HK-2 (cell line): Measurements from ENCODE around the gene PAX2.

Experiments used
- DNase-seq: peaks from one replicate; pipeline ENCODE4 v3.0.0-alpha.2; 2018; ENCODE audit not compliant: unreplicated experiment

PAX2 gene

DNA sequence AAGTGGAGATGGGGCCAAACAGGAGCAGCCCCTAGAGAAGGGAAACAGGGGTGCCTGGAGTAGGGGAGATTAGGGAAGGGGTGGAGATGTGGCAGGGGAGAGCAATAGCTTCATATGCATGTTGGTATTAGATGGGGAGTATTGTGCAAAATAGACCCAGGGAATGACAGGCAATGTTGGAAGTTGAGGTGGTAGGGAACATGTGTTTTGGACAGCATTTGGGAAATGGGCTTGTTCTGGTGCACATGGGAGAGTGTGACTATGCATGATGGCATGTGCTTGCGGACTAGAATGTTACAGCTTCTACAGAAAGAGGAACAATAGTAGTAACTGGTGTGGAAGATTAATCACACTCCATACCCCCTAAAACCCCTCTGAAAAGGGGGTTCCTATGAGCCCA, 10.4 kb downstream of the PAX2 start:
- DNase-seq = no peak

DNA sequence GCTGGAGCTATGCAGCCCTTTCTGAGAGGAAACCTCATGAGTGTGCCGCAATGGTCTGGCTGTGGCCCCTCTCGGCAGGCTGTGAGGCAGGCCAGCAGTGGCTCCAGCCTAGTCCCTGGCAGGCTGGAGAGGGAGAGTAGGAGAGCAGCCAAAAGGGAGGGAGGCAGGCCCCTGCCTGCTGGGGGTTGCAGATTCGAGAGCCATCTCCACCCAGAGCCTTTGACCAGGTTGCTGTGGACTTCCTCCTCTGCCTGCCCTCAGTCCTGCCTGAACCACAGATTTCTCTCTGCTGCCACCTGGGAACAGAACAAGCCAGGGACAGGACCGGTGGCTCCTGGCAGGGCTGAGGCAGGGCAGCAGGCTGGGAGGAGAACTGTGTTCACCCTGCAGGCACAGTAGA, 13.9 kb downstream of the PAX2 start:
- DNase-seq = no peak

DNA sequence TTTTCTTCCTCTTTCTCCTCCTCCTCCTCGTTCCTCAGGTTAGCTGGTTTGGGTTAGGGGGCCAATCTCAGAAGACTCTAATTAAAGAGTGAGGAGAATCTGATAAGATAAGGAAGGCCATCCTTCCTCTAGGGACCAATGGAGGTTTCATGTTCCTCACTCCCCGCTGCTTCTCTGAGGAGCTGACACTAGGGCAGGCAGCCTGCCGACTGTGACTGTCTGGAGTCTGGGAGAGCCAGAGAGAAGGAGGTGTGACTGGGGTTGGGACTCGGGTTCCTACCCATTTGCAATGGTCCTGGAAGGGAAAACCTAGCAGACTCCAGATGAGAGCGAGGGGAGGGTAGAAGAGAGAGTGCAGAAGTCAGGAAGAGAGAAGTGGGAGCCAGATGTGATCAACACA, 15.3 kb downstream of the PAX2 start:
- DNase-seq = no peak

DNA sequence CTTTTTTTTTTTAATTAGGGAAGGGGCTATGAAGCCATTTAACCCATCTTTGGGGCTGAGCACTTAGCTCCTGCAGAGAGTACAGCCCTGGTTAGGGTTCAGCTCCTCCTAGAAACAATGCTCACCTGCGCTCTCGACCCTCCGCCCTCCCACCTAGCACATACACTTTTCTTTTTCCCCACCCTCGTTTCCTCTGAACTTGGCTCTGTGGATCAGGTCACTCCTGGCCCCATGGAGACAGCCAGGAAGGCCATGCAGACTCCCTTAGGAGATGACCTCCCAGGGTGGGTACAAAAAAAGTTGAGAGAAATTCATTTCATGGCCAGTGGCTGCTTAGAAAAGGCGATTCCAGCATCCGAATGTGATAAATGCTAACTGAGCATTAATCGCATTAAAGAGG, 15.8 kb downstream of the PAX2 start:
- DNase-seq = no peak

DNA sequence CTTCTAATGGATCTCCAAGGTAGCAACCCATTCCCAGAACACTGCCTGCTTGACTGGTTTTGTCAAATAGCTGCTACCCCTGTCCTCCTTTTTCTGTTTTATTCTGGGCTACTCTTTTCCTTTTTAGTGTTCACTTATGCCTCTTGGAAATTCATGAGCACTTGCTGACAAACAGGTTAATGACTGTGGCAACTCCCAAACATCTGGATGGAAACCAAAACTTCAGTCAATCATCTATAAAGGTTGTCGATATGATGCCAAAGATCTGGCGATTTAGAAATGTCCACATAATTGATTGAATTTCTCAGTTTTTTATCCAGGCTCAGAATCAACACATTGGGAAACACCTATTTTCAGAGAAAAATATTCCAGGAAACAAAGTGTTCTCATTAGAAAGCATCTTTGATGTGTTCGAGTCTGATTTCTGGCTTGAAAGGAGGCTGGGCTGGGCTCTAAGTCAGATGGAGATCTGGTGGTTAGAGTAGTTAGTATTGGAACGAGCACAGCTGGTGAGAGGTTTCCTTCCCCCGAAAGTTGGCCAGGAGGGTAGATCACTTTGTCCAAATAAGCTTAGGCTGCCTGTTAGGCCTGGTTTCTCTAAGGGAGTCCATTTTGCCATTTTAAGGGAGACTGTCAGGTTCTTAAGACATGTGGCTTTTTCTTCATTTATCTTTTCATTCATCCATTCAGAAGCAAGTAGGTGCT, 17.8 kb downstream of the PAX2 start:
- DNase-seq = no peak

DNA sequence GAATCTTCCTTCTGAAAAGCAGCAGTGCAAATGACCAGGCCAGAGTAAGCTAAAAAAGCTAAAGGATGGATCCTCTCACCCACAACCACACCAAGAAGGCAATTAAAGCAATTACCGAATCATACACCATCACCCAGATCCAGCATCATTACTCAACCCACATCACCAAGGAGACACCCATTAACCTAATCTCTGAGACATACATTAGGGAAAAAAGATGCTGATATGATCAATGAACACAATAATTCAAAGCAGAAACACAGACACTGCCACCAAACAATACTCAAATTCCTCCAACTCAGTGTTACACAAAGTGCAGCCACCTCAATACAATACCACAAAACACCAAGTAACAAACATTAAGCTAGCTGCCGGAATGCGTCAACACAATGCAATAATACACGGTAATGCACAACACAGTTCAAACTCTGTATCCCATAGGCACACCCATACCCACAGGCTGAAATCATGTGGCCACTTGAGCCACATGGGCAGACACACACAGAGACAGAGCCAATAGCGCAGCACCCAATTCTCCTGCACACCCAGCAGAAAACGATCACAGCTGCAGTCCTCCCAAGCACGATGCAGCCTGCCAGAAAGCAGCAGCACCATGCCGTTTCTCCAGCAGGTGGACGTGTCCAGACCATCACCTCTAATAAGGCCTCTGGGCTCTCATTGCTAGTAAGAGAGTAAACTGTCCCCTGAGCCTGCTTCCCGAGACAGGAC, 21.5 kb downstream of the PAX2 start:
- DNase-seq = no peak

DNA sequence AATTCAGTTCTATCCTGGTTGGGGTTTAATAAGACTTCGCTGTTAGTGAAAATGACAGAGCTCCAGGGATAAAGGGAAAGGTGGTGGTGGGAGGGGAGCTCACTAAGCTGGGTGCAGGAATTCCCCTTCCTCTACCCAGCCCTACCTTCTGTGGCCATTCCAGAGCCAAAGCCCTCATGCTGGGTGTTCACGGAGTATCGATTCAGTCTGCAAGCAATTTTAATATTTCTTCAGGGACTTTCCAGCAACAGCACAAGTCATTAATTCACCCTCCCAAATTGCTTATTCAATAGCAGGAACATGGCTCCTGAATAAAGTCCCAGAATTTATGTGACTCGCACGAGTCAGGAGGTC, 22.0 kb downstream of the PAX2 start:
- DNase-seq = no peak

DNA sequence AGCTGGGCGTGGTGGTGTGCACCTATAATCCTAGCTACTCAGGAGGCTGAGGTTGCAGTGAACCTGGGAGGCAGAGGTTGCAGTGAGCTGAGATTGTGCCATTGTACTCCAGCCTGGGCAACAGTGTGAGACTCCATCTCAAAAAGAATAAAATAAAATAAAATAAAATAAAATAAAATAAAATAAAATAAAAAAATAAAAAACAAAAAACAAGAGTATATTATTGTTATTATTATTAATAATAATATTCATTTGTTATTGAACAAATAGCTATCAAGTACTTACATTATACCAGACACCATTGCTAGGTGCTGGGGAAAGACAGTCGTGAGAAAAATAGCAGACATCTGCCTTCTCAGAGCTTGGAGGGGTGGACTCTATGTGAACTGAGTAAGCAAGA, 24.1 kb downstream of the PAX2 start:
- no peak for DNase-seq

DNA sequence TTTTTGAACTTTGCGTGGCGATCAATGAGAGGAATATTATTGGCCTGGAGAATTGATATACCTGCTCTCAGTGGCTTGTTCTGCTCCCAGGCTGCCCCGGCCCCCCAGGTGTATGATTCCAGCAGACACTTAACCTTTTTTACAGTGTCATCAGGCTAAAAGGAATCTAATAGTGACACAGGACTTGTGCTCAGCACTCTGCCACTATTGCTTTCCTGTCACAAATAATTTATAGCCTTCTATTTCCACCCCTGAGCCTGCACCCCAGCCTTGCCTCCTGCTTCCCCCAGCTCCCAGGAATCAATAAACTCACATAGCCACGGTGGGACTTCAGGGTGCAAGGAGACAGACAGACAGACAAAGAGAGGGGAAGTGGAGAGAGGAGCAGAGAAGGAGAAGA, 28.3 kb downstream of the PAX2 start:
- no peak for DNase-seq

DNA sequence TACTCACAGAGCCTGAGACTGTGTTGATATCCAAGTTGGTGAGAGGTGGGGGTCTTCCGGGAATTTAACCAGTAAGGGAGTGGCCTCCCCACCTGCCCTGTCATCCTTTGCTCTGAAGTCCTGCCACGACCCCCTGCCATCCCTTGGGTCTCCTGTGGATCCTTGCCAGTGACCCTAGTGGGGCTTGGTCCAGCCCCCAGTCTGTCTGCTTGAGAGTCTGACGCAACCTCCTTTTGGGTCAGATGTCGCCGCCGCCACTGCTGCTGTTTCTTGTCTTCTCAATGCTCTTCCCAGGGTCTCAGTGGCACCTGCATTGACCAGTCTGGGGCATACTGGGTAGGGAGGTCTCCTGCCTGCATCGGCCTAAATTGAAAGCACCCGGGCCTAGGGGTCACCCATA, 28.8 kb downstream of the PAX2 start:
- no peak for DNase-seq

DNA sequence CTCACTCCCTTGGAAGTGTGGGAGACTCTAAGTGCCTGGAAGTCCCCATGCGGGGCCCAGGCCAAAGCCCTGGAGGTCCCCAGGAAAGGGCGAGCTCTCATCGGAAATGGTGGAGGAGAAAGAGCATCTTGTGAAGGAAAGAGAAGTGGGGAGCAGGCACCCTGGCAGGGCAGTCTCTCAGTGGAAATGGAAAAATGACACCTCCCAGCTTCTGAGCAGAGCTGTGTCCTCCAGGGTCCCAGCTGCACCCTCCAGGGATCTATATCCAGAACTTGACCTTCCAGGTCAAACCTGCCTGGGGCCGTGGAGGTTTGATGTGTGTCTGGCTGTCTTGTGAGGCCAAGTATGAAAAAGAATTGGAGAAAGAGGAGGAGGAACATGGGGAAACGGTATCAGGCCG, 29.5 kb downstream of the PAX2 start:
- DNase-seq = no peak

DNA sequence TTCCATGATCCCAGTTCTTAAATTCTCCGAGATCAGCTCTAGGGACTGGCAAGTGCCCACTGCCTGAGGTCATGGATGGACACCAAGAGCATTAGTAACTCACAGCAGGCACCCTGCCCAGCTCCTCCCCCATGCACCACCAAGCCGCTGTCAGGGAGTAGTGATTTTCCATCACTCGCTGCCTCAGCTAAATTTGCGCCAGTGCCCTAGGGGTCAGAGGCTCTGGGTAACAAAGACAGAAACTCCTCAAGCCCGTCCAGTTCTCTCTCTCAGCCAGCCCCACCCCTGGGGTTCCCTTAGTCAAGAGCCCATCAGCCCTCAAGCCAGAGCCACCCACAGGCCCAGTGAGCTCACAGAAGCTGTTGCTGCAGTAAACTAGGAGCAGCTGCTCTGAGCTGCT, 30.0 kb downstream of the PAX2 start:
- no peak for DNase-seq

DNA sequence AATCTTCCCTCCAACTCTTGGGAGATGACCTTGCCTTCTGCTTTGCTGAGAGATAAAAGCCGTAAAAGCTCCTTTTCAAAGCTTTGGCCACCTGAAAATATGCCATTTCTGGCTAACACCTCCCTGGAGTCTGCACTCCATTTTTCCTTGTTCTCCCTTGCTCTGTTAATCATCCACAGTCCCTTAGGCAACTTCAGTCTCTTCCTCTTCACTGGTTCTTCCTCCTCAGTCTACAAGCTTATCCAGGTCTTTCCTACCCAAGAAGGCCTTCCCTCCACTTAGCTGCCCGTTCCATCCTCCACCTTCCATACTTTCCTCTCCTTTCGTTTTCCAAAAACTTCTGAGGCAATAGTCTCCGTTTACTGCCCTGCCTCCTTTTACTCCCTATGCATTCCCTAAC, 30.5 kb downstream of the PAX2 start:
- DNase-seq = no peak

DNA sequence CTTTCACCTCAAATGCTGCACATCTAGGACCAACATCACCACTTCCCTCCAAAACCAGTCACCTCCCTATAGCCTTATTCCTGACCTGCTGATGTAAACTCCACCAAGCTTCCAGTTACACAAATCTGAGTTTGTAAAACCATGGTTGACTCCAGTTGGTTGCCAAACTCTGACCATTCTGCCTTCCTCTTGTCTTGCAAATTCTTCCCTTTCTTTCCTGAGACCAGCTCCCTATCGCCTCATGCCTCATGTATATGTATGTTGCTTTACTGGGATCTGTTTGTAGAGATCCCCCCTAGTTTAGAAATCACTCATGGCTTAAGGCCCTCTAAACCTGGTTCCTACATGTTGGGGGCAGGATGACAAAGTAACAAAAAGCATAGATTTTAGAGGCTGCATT, 31.3 kb downstream of the PAX2 start:
- DNase-seq = no peak

DNA sequence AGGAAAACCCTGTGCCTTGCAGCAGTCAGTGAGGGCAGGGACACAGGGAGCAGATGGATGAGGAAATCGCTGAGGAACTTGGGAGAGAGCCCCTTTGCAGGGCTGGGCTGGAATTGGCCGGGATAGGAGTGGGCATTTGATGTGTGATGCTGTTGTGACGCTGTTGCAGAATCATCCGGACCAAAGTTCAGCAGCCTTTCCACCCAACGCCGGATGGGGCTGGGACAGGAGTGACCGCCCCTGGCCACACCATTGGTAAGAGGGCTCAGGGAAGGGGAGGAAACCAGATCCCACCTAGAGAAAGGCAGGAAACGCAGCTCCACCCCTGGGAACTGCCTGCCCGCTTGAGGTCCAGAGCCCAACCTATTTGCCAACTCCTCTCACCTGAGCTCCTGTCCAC, 33.9 kb downstream of the PAX2 start:
- DNase-seq = no peak

DNA sequence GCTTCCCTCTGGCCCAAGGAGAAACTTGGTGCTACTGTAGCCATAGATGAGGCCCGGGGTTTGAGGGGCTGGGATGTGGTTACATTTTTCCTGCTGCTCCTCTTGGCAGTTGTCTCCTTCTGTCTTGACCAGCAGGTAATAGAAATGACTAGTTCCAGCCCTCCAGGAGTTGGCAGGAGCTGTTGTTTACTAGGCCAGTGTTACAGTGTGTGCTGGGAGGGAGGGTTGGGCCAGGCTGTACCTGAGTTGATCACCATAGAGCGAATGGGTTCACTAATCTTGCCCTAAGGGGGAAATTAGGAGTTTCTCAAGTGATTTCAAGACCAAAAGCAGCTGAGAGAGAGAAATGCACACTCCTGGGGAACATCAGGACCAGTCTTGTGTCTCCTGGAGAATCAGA, 34.9 kb downstream of the PAX2 start:
- DNase-seq = no peak

DNA sequence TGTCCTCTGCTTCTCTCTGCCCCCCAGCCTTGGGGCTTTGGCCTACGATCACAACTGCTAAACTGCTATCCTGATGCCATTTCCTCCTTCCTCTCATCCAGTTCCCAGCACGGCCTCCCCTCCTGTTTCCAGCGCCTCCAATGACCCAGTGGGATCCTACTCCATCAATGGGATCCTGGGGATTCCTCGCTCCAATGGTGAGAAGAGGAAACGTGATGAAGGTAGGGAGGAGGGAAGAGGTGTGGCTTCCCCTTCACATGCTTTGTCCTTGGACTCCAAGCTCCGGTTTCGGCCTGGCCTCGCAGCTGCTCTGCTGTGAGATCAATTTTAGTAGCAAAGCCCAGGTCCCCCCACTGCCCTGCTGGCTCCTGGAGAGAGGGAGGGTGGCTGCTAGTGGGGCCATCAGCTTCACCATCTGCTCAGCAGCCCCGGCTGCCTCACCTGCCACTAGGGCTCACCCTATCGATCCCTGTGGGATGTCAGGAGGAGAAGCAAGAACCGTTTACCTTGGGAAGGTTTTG, 35.8 kb downstream of the PAX2 start:
- no peak for DNase-seq

DNA sequence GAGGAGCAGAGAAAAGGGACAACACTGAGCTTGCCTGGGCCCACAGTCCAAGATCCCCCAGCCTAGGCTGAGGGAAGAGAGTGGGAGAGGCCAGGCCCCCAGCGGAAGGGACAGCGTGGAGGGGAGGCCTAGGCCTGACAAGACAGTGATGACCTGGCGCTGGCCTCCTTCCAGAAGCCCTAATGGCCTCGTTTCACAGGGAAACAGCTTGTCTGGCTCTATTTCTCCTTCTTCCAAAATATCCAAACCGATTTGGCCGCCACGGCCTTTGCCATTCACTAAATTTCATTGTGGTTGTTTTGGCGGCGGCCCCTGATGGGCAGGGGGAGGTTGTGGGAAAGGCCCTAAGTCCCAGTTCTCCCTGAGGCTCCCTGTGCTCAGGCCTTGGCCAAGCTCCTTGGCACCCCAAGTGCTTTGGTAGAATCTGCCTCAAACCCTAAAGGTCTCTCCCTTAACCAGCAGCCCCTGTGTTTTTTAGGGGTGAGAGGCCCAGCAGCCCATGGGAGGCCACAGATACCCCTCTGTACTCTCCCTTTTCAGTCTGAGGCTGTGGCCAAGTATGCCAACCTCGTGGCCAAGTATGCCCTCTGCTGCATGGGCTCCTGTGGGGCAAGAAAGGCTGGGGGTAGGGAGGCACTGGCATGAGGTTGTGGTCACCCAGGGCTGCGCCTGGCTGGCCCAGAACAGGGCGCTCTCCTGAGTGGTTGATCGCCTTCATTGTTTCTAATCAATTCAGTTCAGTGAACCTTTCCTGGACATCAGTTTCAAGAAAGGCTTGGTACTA, 37.3 kb downstream of the PAX2 start:
- DNase-seq = no peak

DNA sequence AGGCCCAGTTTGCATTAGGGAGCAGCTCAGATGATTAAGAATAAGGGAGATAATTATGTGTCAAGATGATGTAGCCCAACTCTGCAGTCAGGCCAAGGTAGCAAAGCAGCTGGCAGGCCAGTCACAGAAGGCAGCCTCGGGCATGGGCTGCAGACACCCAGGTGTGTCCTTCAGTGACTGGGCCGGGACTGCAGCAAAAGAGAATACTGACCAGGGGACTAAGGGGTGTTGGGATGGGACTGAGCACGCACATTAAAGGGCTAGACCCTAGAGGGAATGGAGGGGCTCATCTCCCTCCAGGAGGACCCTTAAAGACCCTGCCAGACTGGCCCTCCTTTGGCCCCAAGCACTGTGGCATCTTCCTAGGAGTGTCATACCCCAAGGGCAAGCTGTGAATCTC, 38.7 kb downstream of the PAX2 start:
- no peak for DNase-seq

DNA sequence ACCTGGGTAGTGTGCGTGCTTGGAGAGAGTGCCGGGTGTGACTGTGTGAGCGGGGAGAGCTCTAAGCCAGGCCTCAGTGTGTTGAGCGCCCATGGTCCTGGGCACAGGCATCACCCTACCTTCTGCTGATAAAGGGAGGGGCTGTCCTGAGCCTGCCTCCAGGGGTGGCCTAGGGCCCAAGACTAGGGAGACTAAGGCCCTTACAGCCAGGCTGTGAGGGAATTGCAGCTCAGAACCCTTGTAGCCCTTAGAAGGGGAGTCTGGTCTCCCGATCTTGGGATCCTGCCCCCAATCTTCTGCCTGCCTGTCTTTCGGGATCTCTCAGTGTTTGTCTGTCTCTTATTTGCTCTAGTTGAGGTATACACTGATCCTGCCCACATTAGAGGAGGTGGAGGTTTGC, 41.2 kb downstream of the PAX2 start:
- DNase-seq = no peak

DNA sequence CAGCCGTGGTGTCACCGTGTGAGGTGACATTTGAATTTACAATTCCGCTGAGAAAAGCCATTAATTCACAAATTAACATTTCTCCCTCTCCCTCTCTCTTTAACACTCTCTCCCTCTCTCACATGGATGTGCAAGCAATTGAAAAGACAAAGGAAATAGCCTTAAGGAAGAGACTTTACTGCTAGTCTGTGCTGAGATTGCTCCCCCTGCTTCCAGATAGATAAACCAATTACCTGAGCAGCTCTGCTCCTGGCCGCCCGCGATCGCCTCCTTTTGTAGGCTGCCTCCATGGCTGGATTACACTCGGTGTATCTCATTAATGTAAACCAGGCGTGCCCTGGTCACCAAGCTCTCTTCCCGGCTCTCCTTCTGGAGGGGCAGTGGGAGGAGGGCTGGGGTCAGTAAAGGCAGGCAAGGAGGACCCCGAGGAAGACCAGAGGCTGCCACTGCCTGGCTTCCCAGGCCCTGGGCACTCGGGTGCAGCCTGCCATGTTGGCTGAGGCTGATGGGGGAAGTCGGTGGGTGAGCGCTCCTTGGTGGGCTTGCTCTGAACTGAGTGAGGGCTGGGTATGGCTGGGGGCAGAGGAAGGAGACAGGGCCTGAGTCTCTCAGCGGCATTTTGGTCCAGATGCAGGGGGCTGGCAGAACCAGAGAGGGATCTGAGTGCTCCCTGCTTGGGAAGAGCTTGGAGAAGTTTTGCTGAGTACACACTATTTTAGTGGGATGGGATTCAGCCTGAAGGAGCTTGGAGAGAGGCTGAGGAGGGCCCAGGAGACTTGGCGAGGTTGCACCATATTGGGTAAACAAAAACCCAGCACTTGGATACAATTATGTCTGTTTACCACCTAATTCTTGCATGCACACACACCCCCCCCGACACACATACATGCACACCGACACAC, 42.9 kb downstream of the PAX2 start:
- no peak for DNase-seq

DNA sequence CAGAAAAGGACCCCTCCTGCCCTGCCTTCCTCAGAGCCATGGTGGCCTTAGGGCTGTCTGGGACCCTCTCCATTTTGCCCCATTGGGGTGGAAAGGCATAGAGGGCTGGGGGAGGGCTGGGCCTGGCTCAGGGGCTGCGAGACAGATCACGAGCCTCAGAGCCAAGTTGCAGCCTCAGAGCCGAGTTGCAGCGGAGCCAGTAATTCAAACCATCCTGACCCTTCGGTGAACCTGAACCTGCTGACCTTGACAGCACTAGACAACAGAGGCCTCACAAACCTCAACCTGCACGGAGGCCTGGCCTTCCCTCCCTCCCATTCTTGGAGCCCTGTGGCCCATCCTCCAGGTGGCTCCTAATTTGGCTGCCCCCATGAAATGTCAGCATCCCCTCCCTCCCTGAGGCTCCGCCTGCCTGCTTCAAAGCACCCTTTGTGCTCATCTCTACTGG, 45.4 kb downstream of the PAX2 start:
- no peak for DNase-seq
